NCI-H2107 (cell line): ENCODE results near the gene EIF4G3.
"Not testable (repeated sequence)": the region's sequence is repeated elsewhere in the genome, so short reads cannot be mapped to it uniquely, and the experiment has no call there.

ENCODE experiments used
- DNase-seq: peaks from one replicate; lab custom pipeline; 2025; lab: John Stamatoyannopoulos, UW

EIF4G3 gene

GRCh38 chr1:21149855-21150432, 26.8 kb downstream of the EIF4G3 start:
- no peak for DNase-seq

GRCh38 chr1:21149430-21149854, 27.3 kb downstream of the EIF4G3 start:
- no peak for DNase-seq

GRCh38 chr1:21143752-21144151, 32.9 kb downstream of the EIF4G3 start:
- DNase-seq, result no peak

GRCh38 chr1:21143138-21143537, 33.6 kb downstream of the EIF4G3 start:
- no peak for DNase-seq

- no peak for DNase-seq
Observed at GRCh38 chr1:21141030-21141429, 35.7 kb downstream of the EIF4G3 start.

- no peak for DNase-seq
Observed at GRCh38 chr1:21139601-21140000, 37.1 kb downstream of the EIF4G3 start.

GRCh38 chr1:21136344-21136743, 40.4 kb downstream of the EIF4G3 start:
- DNase-seq, result not testable (repeated sequence)

GRCh38 chr1:21131200-21131599, 45.5 kb downstream of the EIF4G3 start:
- DNase-seq, result no peak

- no peak for DNase-seq
Observed at GRCh38 chr1:21129407-21129806, 47.3 kb downstream of the EIF4G3 start.

GRCh38 chr1:21126324-21126723, 50.4 kb downstream of the EIF4G3 start:
- DNase-seq, result no peak

GRCh38 chr1:21124846-21125245, 51.9 kb downstream of the EIF4G3 start:
- no peak for DNase-seq

- DNase-seq, result no peak
Observed at GRCh38 chr1:21123287-21123948, 53.3 kb downstream of the EIF4G3 start.

GRCh38 chr1:21121764-21122471, 54.8 kb downstream of the EIF4G3 start:
- no peak for DNase-seq

- no peak for DNase-seq
Observed at GRCh38 chr1:21118167-21118566, 58.5 kb downstream of the EIF4G3 start.

GRCh38 chr1:21117597-21118001, 59.1 kb downstream of the EIF4G3 start:
- DNase-seq, result no peak

GRCh38 chr1:21117159-21117558, 59.5 kb downstream of the EIF4G3 start:
- no peak for DNase-seq

GRCh38 chr1:21115098-21115760, 61.5 kb downstream of the EIF4G3 start:
- no peak for DNase-seq

- DNase-seq, result no peak
Observed at GRCh38 chr1:21114431-21114830, 62.3 kb downstream of the EIF4G3 start.

GRCh38 chr1:21110163-21110562, 66.5 kb downstream of the EIF4G3 start:
- DNase-seq, result no peak

- DNase-seq, result no peak
Observed at GRCh38 chr1:21106709-21107108, 70.0 kb downstream of the EIF4G3 start.

GRCh38 chr1:21106238-21106637, 70.5 kb downstream of the EIF4G3 start:
- no peak for DNase-seq

- no peak for DNase-seq
Observed at GRCh38 chr1:21105807-21106206, 70.9 kb downstream of the EIF4G3 start.

- no peak for DNase-seq
Observed at GRCh38 chr1:21104683-21105082, 72.0 kb downstream of the EIF4G3 start.
